Activated gamma-delta T cell treated with Interleukin-2 at 50 U/mL for 16 hours (primary cell): ENCODE measurements around the gene WIPF3.

Experiments used
- DNase-seq: peaks from one replicate; pipeline ENCODE4 v3.0.0-alpha.2; 2020

The WIPF3 gene

DNA sequence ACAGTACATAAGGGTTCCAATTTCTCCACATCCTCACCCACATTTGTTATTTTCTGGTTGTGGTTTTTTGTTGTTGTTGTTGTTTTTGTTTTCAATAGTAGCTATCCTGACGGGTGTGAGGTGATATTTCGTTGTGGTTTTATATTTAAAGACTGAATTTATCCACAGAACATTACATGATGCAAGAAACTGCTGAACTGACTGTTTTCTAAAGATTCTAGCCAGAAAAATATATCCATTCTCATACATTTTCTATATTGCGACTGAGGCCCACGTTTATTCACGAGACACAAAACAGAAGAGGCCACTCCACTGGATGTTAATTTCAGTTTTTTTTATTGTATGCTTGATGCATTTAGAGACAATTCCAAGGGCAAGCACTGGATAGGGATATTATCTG is 113.5 kb downstream of the WIPF3 start:
- DNase-seq = no peak

DNA sequence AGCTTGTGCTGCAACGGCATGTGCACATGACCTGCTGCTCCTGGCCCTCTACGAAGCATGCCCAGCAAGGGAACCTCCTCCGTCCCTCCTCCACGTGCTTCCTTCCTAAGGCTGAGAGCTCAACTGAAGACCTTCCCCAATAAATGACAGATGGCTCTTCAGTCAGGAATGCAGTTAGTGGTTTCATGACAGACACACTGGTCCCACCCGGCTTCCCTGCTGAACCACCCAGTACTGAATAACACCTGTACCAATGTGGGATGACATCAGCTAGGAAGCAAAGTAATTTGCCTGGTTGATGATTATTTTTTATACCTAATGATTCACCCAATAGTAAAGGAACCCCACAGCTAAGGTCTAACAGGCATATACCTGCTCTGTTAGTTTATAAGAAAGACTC is 114.2 kb downstream of the WIPF3 start:
- no peak for DNase-seq

DNA sequence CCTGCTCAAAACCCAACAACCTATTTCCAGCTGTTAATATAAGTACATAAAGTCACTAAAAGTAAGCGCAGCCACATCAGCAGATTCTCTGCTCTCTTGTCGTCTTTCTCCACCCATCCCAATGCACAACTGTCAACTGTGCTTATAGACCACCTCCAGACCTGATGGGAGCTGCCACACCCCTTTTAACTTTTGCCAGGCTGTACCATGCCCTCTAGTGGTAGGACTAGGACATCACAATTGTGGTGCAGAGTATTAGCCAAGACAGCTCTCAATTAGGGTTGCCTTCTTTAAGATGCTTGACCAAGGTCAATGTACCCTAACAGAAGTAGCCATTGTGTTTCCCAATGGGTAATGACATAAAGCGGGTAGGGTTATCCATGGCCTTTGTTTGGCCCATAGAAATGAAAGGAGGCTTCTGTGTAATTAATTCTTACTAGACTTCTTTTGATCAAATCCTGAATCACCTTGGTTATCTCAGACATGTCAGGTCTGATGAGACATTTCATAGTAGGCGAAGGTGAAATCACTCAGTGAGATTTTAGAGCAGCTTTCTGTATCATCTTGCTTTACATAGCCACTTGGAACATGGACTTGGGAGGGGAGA is 115.2 kb downstream of the WIPF3 start:
- DNase-seq = peak; percentile 36

DNA sequence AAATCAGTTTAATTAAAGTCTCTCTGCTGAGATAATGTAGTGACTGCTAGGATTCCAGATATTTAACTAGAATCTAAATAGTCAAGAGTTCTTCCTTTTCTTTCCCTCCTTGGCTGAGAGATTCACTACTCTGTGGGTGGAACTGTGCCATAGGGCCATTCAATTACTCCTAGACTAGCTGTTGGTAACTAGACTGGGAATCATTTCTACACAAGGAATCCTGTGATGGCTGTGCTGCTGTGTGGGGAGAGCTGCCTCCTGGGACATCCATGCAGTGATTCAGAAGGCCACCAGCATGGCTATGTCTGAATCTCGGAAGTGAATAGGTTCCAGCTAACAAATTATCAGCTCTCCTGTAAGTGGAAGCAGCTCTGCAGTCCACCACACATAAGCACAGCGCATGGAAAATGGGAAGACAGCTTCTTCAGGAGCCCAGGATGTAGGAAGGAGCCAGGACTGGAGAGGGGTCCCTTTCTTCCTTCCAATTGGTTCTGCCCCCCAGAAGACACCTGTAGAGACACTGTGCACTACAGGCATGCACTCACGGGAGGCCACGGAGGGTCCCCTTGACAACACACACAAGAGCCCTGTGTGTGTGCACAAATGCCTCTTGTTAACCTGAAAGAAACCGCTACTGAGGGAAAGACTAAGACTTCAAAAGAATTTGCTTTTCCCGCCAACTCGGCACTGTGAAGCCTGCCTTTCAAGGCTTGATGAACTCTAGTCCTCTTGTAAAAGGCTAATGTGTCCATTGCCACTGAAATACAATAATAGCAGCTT is 116.8 kb downstream of the WIPF3 start:
- DNase-seq = no peak

DNA sequence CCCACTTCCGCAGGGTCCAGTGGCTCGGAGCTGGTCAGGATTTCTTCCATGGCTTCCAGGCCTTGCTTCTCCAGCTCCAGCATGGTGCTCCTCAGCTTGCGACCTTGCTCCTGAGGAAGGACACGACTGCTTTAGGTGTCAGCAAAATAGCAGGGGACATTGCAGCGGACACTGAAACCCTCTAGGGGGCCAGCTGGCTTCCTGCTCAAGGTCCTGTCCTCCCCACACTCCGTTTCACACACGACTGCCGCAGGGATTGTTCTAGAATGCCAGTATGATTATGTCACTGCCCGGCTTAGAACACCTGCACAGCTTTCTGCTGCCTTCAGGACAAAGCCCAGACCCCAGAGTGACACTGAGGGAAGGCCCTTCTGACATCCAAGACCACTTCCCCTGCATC is 117.7 kb downstream of the WIPF3 start:
- DNase-seq = no peak

DNA sequence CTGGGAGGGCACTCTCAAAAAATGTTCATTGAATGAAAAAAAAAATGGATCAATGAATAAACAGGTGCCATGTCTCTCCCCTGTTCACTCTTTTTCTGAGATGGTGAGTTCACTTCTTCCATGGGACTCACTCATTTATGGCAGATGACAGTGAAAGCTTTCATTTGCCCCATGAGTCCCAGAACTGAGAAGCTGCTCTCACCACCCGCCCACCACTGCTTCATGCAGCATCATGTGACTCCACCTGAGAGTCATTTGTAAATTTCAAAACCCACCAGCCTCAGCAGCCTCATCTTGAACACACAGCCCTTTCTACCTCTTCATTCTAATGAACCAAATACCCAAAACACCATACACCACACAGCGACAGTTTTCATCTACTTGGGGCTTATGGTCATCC is 118.4 kb downstream of the WIPF3 start:
- no peak for DNase-seq

DNA sequence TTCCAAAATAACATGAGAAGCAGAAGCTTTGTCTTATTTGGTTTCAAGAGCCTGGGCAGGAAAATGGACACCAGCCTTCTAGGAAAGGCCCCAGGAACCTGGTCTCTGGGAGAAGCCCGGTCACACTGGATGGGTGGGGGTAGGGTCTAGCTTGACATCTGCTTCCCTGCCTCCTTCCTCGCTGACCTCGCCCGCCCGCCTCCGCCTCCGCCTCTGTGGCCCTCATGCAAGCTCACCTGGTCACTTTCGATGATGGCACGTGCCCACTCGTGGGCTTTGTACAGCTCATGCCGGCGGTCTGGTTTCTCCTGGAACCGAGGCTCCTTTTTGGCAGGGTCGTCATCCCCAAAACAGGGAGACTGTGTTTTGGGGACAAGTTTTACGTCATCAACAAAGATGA is 119.9 kb downstream of the WIPF3 start:
- no peak for DNase-seq

DNA sequence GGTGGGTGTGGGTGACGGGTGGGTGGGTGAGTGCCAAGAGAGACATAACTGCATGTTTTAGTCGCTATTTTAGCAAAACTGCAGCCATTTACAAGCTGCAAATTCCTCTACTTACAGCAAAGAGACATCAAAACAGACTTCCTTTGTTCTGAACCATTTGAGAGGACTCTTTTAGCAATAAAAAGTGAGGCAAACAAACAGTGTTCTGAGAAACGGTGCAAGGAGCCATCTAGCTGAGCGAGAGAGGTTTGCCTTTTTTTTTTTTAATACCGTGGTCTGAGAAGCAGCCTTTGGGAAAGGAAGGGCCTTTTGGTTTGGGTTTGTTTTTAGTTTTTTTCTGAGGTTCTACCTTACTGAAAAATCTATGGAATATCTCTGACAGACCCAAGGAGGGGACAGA is 120.4 kb downstream of the WIPF3 start:
- DNase-seq = no peak

DNA sequence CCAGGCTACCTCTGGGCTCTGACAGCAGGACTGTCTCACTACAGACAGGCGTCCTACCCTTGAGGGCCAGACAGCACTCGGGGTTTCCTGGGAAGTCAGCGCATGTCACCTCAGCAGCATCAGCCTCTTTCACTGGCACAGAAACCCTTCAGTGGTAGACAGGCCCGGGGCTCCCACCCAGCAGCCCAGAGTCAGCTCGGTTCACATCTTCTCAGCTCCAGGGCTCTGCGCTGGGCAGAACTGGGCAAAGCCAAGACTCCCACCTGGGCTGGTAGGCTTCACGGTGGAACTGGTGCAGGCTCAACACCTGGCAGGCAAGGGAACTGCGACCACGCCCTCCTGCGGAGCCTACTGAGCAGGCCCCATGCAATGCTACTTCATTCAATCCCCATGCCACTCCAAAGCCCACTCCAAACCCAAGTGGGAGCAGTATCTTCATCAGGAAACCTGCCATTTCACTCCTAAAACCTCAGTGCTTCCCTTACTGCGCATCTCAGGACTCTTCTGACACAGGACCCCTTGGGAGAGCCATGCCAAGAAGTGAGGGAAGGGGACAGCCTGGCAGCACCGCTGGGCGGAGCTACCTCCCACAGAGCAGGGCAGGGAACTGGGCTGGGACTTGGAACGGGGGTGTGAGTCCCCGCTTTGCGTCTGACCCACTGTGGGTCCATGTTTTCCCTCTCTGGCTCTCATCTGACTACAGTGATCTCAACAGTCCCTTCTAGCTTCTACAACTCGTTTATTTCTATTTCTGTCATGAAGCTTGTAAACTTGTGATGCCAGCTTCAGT is 122.9 kb downstream of the WIPF3 start:
- no peak for DNase-seq

DNA sequence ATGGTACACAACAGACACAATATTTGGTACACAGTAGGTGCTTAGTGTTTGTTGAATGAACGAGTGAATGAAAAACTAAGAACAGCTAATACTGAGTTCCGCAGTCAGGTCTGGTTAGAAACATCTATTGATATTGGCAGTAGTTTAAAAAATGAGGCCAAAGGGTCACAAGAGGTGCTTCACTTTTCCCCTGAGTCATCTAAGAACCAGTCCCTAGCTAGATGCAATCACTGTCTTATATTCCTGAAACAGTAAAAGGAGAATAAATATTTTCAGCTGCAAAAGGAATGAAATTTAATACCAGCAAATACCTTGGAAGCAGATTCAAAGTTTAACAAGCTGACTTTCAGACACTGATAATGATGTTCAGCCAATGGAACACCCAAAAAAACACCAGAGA is 128.8 kb downstream of the WIPF3 start:
- no peak for DNase-seq

DNA sequence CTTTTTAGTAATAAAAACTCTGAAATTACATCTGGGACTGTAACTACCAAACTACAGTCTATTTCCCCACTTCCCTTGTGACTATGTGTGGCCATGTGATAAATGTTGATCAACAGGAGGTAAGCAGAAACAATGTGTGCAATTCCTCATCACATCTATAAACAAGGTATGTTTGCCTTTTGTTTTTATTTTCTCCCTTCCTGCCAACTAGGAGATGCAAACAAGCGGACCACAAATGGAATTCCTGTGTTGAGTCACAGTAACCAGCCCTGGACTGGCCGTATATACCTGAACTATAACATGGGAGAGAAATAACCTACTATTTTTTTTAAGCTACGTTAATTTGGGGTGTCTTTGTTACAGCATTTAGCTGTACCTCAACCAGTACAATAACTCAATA is 130.8 kb downstream of the WIPF3 start:
- no peak for DNase-seq

DNA sequence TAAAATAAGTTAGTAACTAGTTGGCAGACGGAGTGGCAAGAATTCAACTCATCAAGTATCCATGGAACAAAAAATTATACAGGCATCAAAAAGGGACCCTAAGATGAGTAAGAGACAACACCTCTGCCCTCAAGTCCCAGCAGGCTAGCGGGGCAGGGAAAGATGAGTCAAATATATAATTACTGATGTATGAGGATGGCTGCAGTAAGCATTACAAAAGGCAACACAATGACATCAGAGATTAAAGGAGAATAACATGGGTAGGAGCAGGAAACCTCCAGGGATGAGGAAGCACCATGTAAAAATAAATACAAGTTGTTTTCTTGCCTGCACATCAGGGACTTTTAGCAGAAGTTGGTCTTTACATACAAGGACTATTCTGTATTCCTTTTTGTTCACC is 133.9 kb downstream of the WIPF3 start:
- DNase-seq = no peak

DNA sequence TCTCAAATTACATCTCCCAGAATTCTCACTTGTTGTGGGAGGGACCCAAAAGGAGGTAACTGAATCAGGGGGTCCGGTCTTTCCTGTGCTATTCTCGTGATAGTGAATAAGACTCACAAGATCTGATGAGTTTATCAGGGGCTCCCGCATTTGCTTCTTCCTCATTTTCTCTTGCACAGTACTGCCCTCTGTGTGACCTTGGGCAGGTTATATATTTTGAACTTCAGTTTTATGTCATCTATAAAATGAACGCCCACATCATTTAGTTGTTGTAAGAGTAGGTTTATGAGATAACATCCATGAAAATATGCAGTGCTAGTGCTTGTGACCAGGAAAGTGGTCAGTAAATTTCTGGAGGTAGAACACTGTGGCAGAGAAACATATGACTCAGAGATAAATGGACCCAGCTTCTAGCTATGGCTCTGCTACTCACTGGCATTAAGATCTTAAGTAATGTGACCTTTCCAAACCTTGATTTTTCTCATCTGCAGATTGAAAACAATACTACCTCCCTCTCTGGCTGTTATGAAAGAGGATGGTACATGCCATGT is 139.0 kb downstream of the WIPF3 start:
- DNase-seq = no peak

DNA sequence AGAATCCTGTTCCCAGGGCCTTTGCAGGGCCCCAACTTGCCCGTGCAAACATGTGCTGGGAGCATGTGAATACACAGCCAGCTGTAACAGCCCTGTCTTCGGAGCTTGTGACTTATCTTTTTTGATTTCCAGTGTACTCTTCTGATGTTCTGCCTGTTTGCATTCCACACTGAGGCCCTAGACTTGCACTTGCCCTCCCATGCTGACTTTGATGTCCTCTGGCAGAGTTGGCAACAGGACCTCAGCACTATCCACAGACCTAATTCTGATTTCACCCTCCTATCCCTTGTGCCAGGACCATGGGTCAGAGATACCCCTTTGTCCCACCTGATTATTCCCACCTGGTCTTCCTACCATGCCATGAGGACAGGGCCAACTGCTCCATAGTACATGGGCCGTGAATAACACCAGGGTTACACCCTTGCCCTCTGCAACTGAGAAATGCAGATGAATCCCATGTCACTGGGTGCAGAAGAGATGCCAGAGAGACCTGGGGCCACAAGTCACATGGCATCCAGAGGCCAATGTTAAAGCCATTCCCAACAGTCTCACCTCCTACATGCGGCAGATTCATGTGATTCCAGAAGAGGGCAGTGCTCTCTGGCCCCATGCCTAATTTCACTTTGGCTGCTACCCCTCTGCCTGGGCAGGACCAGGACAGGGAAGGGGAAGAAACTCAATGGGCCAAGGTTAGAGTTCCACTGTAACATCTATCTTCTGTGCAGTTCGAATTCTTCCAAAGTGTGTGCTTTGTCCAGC is 140.3 kb downstream of the WIPF3 start:
- no peak for DNase-seq

DNA sequence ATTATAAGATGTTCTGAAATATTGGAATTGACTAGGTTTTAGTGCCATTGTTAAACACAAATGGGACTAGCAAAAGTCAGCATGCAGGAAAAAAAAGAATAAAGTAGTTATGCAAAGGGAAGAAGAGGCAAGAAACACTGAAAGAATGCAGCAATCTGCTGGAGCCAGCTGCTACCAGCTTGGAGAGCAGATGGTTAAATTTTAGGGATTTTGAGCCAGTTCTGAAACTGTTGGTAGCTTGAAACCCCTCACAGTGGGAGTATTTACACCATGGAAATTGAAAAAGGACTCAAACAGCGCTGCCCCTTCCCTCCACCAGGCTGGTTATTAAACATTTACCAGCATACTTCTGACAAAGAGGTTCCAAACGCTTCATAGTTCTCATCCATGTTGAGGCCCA is 142.3 kb downstream of the WIPF3 start:
- DNase-seq = no peak

DNA sequence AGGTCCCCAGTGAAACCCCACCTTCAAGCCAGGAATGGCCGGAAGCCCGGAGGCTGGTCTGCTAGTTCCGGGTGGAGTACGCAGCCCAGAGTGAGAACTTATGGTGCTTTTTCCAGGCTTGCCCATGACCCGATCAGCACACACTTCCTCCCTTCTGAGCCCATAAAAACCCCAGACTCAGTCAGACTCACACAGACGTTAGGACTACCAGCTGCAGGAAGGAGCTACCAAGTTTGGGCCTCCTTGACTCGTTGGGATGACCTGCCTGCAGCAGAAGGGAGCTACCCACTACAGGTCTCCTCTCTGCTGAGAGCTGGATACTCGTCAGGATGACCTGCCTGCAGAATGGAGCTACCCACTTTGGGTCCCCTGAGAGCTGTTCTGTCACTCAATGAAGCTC is 144.2 kb downstream of the WIPF3 start:
- DNase-seq = no peak

DNA sequence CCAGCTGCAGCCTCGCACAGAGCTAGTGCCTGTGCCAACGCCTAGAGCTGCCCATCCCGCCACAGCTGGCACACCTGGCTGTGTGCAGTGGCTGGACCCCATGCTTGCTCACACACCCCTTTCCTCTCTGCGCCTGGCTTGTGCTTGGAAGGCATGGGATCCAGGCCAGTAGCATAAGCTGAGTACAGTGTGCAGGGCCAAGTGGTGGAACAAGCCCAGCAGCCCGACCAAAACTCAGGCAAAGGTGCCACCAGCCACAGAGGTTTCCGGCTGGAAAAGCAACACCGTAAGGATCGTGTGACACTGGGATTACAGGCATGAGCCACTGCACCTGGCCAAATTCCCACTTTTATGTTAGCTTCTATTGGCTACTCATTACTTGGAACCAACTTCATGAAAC is 144.9 kb downstream of the WIPF3 start:
- DNase-seq = no peak

DNA sequence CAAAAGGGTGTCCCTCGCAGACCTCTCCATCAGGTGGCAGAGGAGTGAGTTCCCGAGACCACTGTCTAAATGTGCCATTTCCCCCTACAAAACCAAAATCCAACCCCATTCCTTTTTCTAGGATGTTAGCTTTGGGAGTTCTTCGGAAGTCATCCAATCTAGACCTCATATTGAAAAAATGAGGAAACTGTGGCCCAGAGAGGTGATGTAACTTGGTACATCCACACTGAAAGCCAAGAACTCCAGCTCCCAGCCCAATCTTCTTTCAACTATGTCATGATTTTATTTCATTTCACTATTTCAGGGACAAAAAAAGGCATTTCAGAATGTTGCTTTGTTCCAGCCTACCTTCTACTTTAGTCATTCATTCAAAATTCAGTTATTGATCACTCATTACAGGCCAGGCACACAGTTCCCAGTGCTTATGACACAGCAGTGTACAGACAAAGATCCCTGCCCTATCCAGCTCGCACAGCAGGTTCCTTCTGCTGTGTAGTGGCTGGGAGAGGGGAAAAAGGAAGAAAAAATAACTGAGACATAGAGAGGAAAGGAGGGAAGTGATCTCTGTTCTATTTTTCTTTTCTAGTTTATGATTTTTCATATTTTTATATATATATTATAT is 147.5 kb downstream of the WIPF3 start:
- no peak for DNase-seq

DNA sequence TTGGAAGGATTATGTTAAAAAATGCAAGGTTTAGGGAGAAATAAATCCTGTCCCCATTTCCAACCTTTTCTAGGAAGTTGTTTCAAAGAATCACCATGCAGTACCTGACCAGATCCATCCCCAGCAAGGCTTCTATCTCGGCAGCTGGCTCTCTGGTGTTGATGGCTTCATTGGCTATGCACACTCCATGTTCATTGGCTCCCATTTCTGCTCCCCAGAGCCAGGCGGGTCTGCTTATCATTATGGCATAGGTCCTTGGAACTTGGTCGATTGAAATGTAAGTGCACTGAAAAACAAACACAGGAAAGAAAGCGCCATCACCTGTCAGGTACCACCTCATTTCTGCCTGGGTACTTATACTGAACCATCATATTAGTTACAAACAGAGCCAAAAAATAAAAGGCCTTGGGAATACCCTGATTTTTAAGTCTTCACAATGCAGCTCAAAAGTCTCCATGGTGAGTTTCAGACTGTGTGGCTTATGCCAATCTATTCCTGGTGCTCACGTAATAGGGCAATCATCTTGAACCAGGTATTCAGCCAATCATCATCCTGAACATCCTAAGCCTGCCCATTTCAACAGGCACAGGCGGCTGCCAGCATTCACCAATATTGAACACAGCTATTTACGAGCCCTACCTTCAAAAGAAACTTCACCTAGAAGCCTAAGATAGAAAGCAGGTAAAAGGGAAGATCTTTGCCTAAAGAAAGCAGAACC is 148.9 kb downstream of the WIPF3 start:
- no peak for DNase-seq

DNA sequence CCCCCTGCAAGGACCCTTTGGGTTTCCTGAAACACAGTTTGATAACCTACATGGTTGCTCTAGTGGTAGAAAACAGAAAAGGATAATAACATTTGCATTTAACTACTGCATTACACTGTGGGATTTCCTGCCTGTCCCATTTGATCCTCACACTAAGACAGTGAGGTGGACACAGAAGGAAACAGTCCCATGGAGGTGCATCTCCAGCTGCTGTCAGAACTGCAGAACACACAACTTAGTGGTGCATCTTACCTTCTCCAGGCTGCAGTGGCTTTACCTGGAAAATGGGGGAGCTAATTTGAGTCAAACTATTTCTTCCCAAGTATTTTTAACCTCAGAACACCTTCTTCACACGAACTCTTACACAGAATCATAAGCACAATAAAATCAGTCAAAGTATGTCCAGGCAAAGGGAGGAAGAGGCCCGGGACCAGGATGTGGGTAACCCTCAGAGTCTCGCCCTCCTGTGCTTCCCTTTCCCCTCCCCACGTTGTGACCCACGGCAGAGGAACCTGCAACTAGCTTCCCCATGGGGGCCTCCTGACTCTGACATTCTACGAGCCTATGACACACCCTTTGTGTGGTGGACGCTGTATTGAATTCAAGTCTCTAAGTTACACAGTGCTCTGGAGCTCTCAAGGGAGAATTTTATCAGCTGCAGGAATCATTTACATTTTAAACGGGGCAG is 149.6 kb downstream of the WIPF3 start:
- peak; percentile 14 for DNase-seq

DNA sequence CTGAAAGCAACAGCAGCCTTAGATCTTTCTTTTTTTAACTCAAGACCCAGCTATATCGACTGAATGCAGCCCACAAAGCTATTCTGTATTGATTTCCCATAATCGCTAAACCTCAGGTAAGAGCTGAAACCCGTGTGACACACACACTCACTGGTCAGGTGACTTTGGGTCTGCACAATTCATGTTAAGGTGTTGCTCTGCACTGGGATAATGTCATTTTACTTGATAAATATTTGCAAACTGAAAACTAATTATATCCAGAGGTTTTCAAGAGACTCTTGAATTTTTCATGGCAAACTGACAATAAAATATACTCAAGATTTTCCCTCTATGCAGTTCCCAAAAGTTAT is 150.2 kb downstream of the WIPF3 start:
- DNase-seq = no peak
